ENCODE measurements around the gene CENPC. TPM values are rescaled to one million over a fixed set of nuclear protein-coding genes. Genes with fewer than 3 reads are reported as not detected.

Gene CENPC
- total and polyA plus RNA-seq, 2 donors (not counting 3 experiments of a cell fraction or from before 2014, with no cell fraction given): 3.6 to 26.4 TPM

GRCh38 chr4:67451464-67451863 is 93.8 kb downstream of the CENPC start:
- POLR2A ChIA-PET: no interaction called here
- no peaks in the 10 kb centered on the region for H3K4me1 ChIP-seq (ENCODE audit: control insufficient read depth, extremely low read depth, insufficient read depth, low read length)
- H3K36me3 ChIP-seq (ENCODE audit: control insufficient read depth in 2 of 2, extremely low read depth in 1 of 2, insufficient read depth in 2 of 2, low read length in 2 of 2): peaks cover 2% of the 10 kb centered on the region in 2 experiments
- H3K27ac ChIP-seq (ENCODE audit: insufficient read depth, low read depth, low read length): no peak overlapping the region
- CTCF ChIA-PET: no interaction called here
- no peak for DNase-seq (ENCODE audit: low read depth, low spot score)
- H4K20me1 ChIP-seq (replicated peaks; ENCODE audit: control insufficient read depth, extremely low read depth, insufficient read depth, low read length): no peaks in the 10 kb centered on the region
- no peak overlapping the region for H3K4me2 ChIP-seq (ENCODE audit: insufficient read depth, low read length)
- dilution Hi-C loops (cut with MboI; ENCODE audit: extremely low pct_ligation_motif_present, low sequenced_read_pairs): no loop called here
- no peaks in the 10 kb centered on the region for H3K27me3 ChIP-seq (ENCODE audit: control insufficient read depth in 2 of 2, insufficient read depth in 2 of 2, low read length in 2 of 2)
- H3K79me2 ChIP-seq (ENCODE audit: control insufficient read depth, insufficient read depth, low read length): no peaks in the 10 kb centered on the region
- no peaks in the 10 kb centered on the region for H3K9me1 ChIP-seq (replicated peaks; ENCODE audit: control insufficient read depth, extremely low read depth, insufficient read depth, low read length)
- H3K4me3 ChIP-seq (replicated peaks in 1 of 3; ENCODE audit: insufficient read depth in 1 of 3, low read depth in 1 of 3, low read length in 3 of 3): no peak overlapping the region
- no TSS peak for BruUV-seq (replicated peaks)
- TF ChIP-seq EZH2 (IDR thresholded peaks at IDR 0.05; ENCODE audit: borderline replicate concordance, low read depth, low read length, severe bottlenecking): no peak
- no peak for TF ChIP-seq CTCF (IDR thresholded peaks at IDR 0.05; ENCODE audit: extremely low read depth in 1 of 2, insufficient read depth in 1 of 2, low read depth in 1 of 2, low read length in 2 of 2)
- no peak for TF ChIP-seq POLR2A (IDR thresholded peaks at IDR 0.05; ENCODE audit: low read depth, low read length)
- peak; percentile 31 for TF ChIP-seq FOS (IDR thresholded peaks at IDR 0.05; ENCODE audit: borderline replicate concordance, insufficient read depth, low read length)
- no peaks in the 10 kb centered on the region for H3K9me3 ChIP-seq (replicated peaks; ENCODE audit: control insufficient read depth, insufficient read depth, low read length)
- no peak overlapping the region for H2AFZ ChIP-seq (ENCODE audit: low read depth, low read length)
- intact Hi-C loops (cut with micrococcal nuclease): no loop called here
- FAIRE-seq: no peak
- no peak overlapping the region for H3K9ac ChIP-seq (replicated peaks; ENCODE audit: extremely low read depth, insufficient read depth, low read length)

- Histone ChIP-seq H3K4me1 (ENCODE audit: control insufficient read depth, extremely low read depth, insufficient read depth, low read length) (no peaks in the 10 kb centered on the region), H3K27me3 (ENCODE audit: control insufficient read depth in 2 of 2, insufficient read depth in 2 of 2, low read length in 2 of 2) (no peaks in the 10 kb centered on the region), H3K9ac (replicated peaks; ENCODE audit: extremely low read depth, insufficient read depth, low read length) (no peak overlapping the region), H3K9me1 (replicated peaks; ENCODE audit: control insufficient read depth, extremely low read depth, insufficient read depth, low read length) (no peaks in the 10 kb centered on the region), H3K79me2 (ENCODE audit: control insufficient read depth, insufficient read depth, low read length) (no peaks in the 10 kb centered on the region), H3K9me3 (replicated peaks; ENCODE audit: control insufficient read depth, insufficient read depth, low read length) (no peaks in the 10 kb centered on the region), H4K20me1 (replicated peaks; ENCODE audit: control insufficient read depth, extremely low read depth, insufficient read depth, low read length) (no peaks in the 10 kb centered on the region), H3K4me2 (ENCODE audit: insufficient read depth, low read length) (no peak overlapping the region), H3K27ac (ENCODE audit: insufficient read depth, low read depth, low read length) (no peak overlapping the region), H3K4me3 (replicated peaks in 1 of 3; ENCODE audit: insufficient read depth in 1 of 3, low read depth in 1 of 3, low read length in 3 of 3) (no peak overlapping the region), H3K36me3 (ENCODE audit: control insufficient read depth in 2 of 2, extremely low read depth in 1 of 2, insufficient read depth in 2 of 2, low read length in 2 of 2) (peaks cover 0 to 2% of the 10 kb centered on the region in 2 experiments), H2AFZ (ENCODE audit: low read depth, low read length) (no peak overlapping the region)
- DNase-seq (ENCODE audit: low read depth, low spot score) (no peak), FAIRE-seq (no peak)
- no peak for TF ChIP-seq EZH2 (IDR thresholded peaks at IDR 0.05; ENCODE audit: borderline replicate concordance, low read depth, low read length, severe bottlenecking)
- TF ChIP-seq JUN (IDR thresholded peaks at IDR 0.05; ENCODE audit: borderline replicate concordance, insufficient read depth, insufficient read length, low read depth): no peak
- TF ChIP-seq MYC (IDR thresholded peaks at IDR 0.05; ENCODE audit: low read depth, low read length): no peak
- no peak for TF ChIP-seq GATA2 (IDR thresholded peaks at IDR 0.05; ENCODE audit: insufficient read depth, insufficient read length, low read depth, low read length)
- TF ChIP-seq POLR2A (IDR thresholded peaks at IDR 0.05; ENCODE audit: low read depth, low read length): no peak
- no peak for TF ChIP-seq CTCF (IDR thresholded peaks at IDR 0.05; ENCODE audit: extremely low read depth in 1 of 2, insufficient read depth in 1 of 2, low read depth in 1 of 2, low read length in 2 of 2)
- no peak for TF ChIP-seq FOS (IDR thresholded peaks at IDR 0.05; ENCODE audit: borderline replicate concordance, insufficient read depth, low read length)
- no peak for TF ChIP-seq POLR2AphosphoS5 (IDR thresholded peaks at IDR 0.05; ENCODE audit: insufficient read depth, low read depth, low read length)
- TF ChIP-seq MAX (IDR thresholded peaks at IDR 0.05; ENCODE audit: insufficient read depth, insufficient read length): no peak
- POLR2A ChIA-PET: no interaction called here
- dilution Hi-C loops (cut with MboI; ENCODE audit: extremely low pct_ligation_motif_present, low sequenced_read_pairs): no loop called here
- CTCF ChIA-PET: no interaction called here
- intact Hi-C loops (cut with micrococcal nuclease): no loop called here
- no TSS peak for BruUV-seq (replicated peaks)
These were observed 96.7 kb downstream of the CENPC start for GRCh38 chr4:67448621-67449020.
